ENCODE data around the gene SCAPER.

SCAPER gene

DNA sequence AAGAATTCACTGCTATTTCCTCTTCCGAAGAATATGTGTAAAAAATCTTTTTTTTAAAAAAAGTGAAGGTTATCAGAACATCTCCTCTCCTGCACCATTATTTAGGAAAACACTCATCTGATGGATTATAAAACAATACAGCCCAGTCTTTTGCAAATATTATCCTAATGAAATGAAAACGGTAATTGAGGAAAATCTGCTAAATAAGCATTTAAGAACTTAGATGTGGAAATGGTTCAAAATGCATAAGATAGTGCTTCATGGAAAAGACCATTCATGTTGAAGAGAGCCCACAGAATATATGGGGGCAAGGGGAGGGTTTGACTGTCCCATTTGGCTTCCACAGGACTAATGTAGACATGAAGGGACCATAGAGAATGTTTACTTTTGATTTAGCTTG, 520.7 kb downstream of the SCAPER start:
- no peak for TF ChIP-seq FOXP2 (optimal IDR thresholded peaks at IDR 0.05; ENCODE audit: borderline replicate concordance, extremely low read depth, extremely low read length, insufficient read depth)
- TF ChIP-seq, protein P1, sequence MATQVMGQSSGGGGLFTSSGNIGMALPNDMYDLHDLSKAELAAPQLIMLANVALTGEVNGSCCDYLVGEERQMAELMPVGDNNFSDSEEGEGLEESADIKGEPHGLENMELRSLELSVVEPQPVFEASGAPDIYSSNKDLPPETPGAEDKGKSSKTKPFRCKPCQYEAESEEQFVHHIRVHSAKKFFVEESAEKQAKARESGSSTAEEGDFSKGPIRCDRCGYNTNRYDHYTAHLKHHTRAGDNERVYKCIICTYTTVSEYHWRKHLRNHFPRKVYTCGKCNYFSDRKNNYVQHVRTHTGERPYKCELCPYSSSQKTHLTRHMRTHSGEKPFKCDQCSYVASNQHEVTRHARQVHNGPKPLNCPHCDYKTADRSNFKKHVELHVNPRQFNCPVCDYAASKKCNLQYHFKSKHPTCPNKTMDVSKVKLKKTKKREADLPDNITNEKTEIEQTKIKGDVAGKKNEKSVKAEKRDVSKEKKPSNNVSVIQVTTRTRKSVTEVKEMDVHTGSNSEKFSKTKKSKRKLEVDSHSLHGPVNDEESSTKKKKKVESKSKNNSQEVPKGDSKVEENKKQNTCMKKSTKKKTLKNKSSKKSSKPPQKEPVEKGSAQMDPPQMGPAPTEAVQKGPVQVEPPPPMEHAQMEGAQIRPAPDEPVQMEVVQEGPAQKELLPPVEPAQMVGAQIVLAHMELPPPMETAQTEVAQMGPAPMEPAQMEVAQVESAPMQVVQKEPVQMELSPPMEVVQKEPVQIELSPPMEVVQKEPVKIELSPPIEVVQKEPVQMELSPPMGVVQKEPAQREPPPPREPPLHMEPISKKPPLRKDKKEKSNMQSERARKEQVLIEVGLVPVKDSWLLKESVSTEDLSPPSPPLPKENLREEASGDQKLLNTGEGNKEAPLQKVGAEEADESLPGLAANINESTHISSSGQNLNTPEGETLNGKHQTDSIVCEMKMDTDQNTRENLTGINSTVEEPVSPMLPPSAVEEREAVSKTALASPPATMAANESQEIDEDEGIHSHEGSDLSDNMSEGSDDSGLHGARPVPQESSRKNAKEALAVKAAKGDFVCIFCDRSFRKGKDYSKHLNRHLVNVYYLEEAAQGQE (IDR thresholded peaks at IDR 0.05; ENCODE audit: insufficient read depth in 1 of 2, low read depth in 2 of 2, low read length in 2 of 2): no peak
- no peak for TF ChIP-seq POLR2AphosphoS5 (IDR thresholded peaks at IDR 0.05; ENCODE audit: low read depth, low read length)
- no peak for TF ChIP-seq TAF1 (IDR thresholded peaks at IDR 0.05; ENCODE audit: borderline replicate concordance, insufficient read depth, low read length)
- TF ChIP-seq SIN3A (IDR thresholded peaks at IDR 0.05; ENCODE audit: borderline replicate concordance, insufficient read depth, low read length): no peak

DNA sequence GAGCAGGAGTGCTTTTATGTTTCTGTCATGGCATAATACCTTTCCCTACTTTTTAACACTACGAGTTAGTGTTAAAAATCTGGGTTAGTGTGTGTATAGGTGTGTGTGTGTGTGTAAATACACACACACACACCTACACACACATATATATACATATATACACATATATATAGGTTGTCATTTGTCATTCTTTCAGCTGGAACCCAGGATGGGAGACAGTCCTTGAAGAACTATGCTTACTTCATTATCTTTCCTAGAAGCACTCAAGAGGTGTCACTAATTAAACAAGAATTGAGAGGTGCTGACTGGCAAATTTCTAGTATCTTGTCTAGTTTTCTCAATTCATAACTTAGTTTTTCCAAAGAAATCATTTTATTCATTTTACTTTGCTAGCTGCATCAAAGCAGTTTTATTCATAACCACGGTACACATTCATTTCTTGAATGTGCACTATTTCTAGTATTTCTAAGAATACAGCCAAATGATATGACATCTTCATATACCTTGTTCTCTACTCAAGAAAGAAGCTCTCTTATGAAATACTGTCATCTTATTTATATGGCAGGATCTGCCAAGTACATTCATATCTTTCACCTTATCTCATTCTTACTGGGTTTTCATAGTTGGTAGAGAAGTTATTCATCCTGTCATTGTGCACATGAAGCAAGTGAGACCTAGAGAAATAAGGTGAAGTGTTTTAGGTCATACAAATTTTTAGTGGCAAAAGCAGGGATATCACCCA, 522.0 kb downstream of the SCAPER start:
- TF ChIP-seq TAF1 (IDR thresholded peaks at IDR 0.05; ENCODE audit: borderline replicate concordance, insufficient read depth, low read length) (no peak), POLR2AphosphoS5 (IDR thresholded peaks at IDR 0.05; ENCODE audit: low read depth, low read length) (no peak), FOXP2 (optimal IDR thresholded peaks at IDR 0.05; ENCODE audit: borderline replicate concordance, extremely low read depth, extremely low read length, insufficient read depth) (no peak), SIN3A (IDR thresholded peaks at IDR 0.05; ENCODE audit: borderline replicate concordance, insufficient read depth, low read length) (no peak)
- TF ChIP-seq, protein P1 (IDR thresholded peaks at IDR 0.05; ENCODE audit: insufficient read depth in 1 of 2, low read depth in 2 of 2, low read length in 2 of 2): no peak

DNA sequence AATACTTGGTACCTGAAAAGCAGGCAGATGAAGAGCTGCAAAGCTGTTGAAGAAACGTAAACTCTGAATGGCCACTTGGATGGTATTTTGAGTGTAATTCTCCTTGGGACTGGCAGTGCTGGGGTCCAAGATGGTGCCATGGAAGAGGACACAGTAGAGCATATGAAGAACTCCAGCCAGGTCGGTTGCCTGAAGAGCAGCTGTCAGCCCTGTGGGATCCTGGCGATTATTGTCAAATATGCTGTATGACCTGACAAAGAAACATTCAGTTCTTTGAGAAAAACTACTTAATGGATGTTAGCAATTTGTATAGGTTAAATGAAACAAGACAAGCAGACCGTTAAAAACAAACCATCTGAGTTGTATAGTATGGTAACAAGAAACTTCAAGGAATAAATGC, 523.8 kb downstream of the SCAPER start:
- TF ChIP-seq SIN3A (IDR thresholded peaks at IDR 0.05; ENCODE audit: borderline replicate concordance, insufficient read depth, low read length) (no peak), FOXP2 (optimal IDR thresholded peaks at IDR 0.05; ENCODE audit: borderline replicate concordance, extremely low read depth, extremely low read length, insufficient read depth) (no peak), TAF1 (IDR thresholded peaks at IDR 0.05; ENCODE audit: borderline replicate concordance, insufficient read depth, low read length) (no peak), POLR2AphosphoS5 (IDR thresholded peaks at IDR 0.05; ENCODE audit: low read depth, low read length) (no peak)
- TF ChIP-seq, protein P1 (IDR thresholded peaks at IDR 0.05; ENCODE audit: insufficient read depth in 1 of 2, low read depth in 2 of 2, low read length in 2 of 2): no peak

DNA sequence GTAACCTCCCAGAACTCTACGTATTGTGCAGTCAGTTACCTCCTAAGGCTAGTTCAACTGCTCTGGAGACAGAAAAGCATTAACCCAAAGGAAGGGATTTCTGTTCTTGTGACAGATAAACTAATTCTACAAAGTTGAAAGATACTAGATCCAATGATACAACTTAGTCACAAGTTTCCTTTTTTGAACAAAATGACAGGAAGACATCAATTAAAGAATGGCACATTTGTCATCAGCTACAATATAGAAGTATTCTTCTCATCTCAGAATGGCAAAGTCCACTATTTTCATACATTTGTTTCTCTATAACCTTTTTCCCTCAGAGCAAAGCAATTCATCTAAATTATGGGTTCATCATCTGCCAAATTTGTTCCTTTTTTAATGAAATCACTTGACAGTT, 524.9 kb downstream of the SCAPER start:
- TF ChIP-seq SIN3A (IDR thresholded peaks at IDR 0.05; ENCODE audit: borderline replicate concordance, insufficient read depth, low read length) (no peak), FOXP2 (optimal IDR thresholded peaks at IDR 0.05; ENCODE audit: borderline replicate concordance, extremely low read depth, extremely low read length, insufficient read depth) (no peak), POLR2AphosphoS5 (IDR thresholded peaks at IDR 0.05; ENCODE audit: low read depth, low read length) (no peak), TAF1 (IDR thresholded peaks at IDR 0.05; ENCODE audit: borderline replicate concordance, insufficient read depth, low read length) (no peak)
- TF ChIP-seq, protein P1 (IDR thresholded peaks at IDR 0.05; ENCODE audit: insufficient read depth in 1 of 2, low read depth in 2 of 2, low read length in 2 of 2): no peak

All from PFSK-1 (cell line).